ENCODE results near the gene PEA15. TPM values are rescaled to one million over a fixed set of nuclear protein-coding genes. Genes with fewer than 3 reads are reported as not detected.

Gene PEA15
- 167 TPM for total RNA-seq

DNA sequence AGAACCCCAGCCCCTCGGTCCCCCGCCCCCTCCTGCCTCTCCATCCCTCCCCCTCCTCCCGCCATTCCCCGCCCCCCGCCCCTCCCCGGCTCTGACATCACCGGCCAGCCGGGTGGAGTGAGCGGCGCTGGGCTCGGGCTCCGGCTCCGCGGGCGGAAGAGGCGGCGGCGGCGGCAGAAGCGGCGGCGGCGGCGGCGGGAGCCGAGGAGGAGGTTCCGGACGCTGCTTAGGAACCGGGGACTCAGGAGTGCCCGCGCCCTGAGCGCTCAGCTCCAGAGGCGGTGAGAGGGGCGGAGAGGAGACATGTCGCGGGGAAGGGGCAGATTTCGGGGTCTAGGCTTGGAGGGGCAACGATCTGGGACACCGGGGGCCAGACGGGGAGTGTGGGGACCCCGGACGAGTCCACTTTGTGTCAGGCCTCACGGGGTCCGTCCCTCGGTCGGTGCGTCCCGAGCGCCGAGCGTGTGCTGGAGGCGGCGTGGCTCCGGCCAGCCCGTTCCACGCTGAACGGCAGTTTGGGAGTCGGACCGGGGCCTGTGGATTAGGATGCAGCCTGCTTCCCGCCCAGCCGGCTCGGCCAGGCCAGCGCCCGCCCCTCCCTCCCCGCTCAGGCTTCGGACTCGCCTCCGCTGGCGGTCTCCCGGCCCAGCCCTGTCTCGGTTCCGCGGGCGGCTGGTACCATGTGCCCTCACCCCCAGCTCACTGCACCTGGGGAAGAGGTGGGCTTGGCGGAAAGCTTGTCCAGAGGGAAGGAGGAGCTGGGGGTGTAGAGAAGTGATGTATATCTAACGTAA lies at the start of gene PEA15:
Gene PEA15 (plus strand): TSS at position 143 of the 794 bp plus-strand sequence. CDS start 6,161 bp downstream, outside the sequence.

DNA sequence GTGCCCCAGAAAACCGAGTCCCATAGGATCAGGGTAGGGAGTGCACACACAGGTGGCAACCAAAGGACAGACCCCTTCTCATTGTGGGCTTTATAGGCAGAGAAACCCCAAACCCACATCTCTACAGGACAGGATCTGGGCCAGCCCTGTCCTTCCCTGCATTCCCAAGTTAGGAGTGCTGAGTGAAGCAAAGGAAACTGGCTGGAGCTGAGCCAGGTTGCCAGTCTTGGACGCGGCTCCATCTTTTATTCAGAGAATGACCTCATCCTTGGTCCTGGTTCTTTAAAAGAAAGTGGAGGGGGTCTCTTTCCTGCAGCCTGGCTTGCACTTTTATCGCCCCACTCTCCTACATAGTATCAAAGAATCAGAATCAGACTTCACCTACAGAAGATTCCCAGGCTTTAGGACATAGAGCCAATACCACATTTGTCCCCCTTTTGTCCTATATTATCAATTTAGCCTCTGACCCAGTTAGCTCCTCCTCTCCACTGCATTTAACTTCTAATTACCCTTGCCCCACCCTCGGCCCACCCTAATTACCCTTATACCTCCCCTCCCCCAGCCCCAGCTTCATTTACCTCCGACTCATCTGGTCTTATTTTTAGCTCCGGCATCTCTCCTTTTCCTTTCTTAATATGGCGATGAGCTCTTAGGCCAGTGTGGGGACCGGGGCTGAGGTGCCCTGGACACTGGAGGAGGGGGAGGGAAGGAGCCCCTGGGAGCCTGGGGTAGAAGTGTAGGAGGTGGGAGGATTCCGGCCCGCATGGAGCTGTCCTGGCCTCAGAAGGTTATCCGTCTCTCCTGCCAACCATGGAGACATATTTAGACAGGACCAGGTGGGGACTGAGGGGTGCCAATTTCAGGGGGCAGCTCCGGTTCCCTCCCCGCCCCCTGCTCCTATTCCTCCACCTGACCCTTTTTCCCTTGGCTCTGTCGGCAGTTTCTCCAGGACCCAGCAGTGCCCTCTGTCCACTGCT lies 15.2 kb upstream of the PEA15 start, which contains the start of gene CASQ1:
Gene CASQ1 (plus strand): TSS at position 927 of the 977 bp plus-strand sequence. CDS start 177 bp downstream, outside the sequence.

GRCh38 chr1:160261893-160262794 lies 57.0 kb downstream of the PEA15 start, which contains the start of gene DCAF8:
Gene DCAF8, minus strand, starts transcription at chr1:160262549. Its CDS starts 18,541 bp downstream, at chr1:160244008.

Other genes with a start within 250 kb of the PEA15 start
- 9.9 TPM for gene PIGM, start 173.4 kb upstream of the PEA15 start, total RNA-seq
- gene KCNJ10, start 135.2 kb upstream of the PEA15 start, total RNA-seq = 5.5 TPM
- gene KCNJ9, start 123.8 kb upstream of the PEA15 start, total RNA-seq = 18.5 TPM
- 45.7 TPM for gene IGSF8, start 106.8 kb upstream of the PEA15 start, total RNA-seq
- gene ATP1A2, start 89.6 kb upstream of the PEA15 start, total RNA-seq = 131 TPM
- gene ATP1A4, start 53.8 kb upstream of the PEA15 start, total RNA-seq = under 0.01 TPM
- 0.92 TPM for gene CASQ1, start 14.8 kb upstream of the PEA15 start, total RNA-seq
- 67.4 TPM for gene DCAF8, start 57.2 kb downstream of the PEA15 start, total RNA-seq
- 40.4 TPM for gene PEX19, start 79.7 kb downstream of the PEA15 start, total RNA-seq
- 163 TPM for gene COPA, start 137.9 kb downstream of the PEA15 start, total RNA-seq
- gene NCSTN, start 138.0 kb downstream of the PEA15 start, total RNA-seq = 41.1 TPM
- gene NHLH1, start 161.7 kb downstream of the PEA15 start, total RNA-seq = 0.23 TPM
- 17.8 TPM for gene VANGL2, start 195.2 kb downstream of the PEA15 start, total RNA-seq

Data from diencephalon (tissue), 1 donor.